Tongue (tissue), 2 donors: ENCODE data around the gene LSS. TPM values are rescaled to one million over a fixed set of nuclear protein-coding genes. Genes with fewer than 3 reads are reported as not detected.
"Not testable (repeated sequence)": the region's sequence is repeated elsewhere in the genome, so short reads cannot be mapped to it uniquely, and the experiment has no call there.

Experiments
- DNase-seq: peaks from one replicate; pipeline ENCODE4 v3.0.0-alpha.2; 2015
- total RNA-seq: library from RNA; depleted of rRNA; stranded (reverse); fragments of >200 nt; gene quantifications from one replicate; pipeline ENCODE4 v1.2.3, GENCODE V29; 2014

LSS gene
- total RNA-seq, 1 donor from 2014 or later = 36.5 TPM

GRCh38 chr21:46152927-46153246, 75.7 kb downstream of the LSS start:
- no peak for DNase-seq

GRCh38 chr21:46151989-46152926, 76.3 kb downstream of the LSS start:
- DNase-seq = no peak

- DNase-seq = no peak
Observed at GRCh38 chr21:46151261-46151988, 77.1 kb downstream of the LSS start.

- peak; percentile 21 for DNase-seq
Observed at GRCh38 chr21:46150491-46151121, 78.0 kb downstream of the LSS start.

GRCh38 chr21:46150073-46150472, 78.5 kb downstream of the LSS start:
- DNase-seq = no peak

GRCh38 chr21:46149205-46149901, 79.2 kb downstream of the LSS start:
- DNase-seq = no peak

GRCh38 chr21:46148106-46148505, 80.5 kb downstream of the LSS start:
- no peak for DNase-seq

GRCh38 chr21:46147429-46147828, 81.1 kb downstream of the LSS start:
- not testable (repeated sequence) for DNase-seq

- no peak for DNase-seq
Observed at GRCh38 chr21:46146856-46147255, 81.7 kb downstream of the LSS start.

GRCh38 chr21:46145840-46146691, 82.5 kb downstream of the LSS start:
- DNase-seq = no peak

- DNase-seq = no peak
Observed at GRCh38 chr21:46145159-46145839, 83.3 kb downstream of the LSS start.

- no peak for DNase-seq
Observed at GRCh38 chr21:46144464-46145070, 84.0 kb downstream of the LSS start.

- DNase-seq = no peak
Observed at GRCh38 chr21:46142582-46143473, 85.7 kb downstream of the LSS start.

- DNase-seq = no peak
Observed at GRCh38 chr21:46141767-46142581, 86.6 kb downstream of the LSS start.

GRCh38 chr21:46140352-46141003, 88.1 kb downstream of the LSS start:
- DNase-seq = not testable (repeated sequence)

GRCh38 chr21:46139686-46140085, 88.9 kb downstream of the LSS start:
- no peak for DNase-seq

GRCh38 chr21:46138383-46138970, 90.1 kb downstream of the LSS start:
- no peak for DNase-seq
